Activated naive CD4-positive, alpha-beta T cell treated with Interleukin-2 at 50 U/mL for 16 hours (primary cell): Measurements from ENCODE around the gene PRRC2A.
A peak's percentile ranks its signal among the peaks of the same experiment; 100 is the strongest.

Experiments
- DNase-seq: peaks from one replicate; pipeline ENCODE4 v3.0.0-alpha.2; 2020

Gene PRRC2A

GRCh38 chr6:31626952-31627351, 6.4 kb downstream of the PRRC2A start:
- no peak for DNase-seq

- no peak for DNase-seq
Observed at GRCh38 chr6:31627690-31628287, 7.3 kb downstream of the PRRC2A start.

- DNase-seq, result no peak
Observed at GRCh38 chr6:31629014-31629413, 8.5 kb downstream of the PRRC2A start.

GRCh38 chr6:31630177-31630934, 9.8 kb downstream of the PRRC2A start:
- DNase-seq, result no peak

- DNase-seq, result no peak
Observed at GRCh38 chr6:31631209-31631608, 10.7 kb downstream of the PRRC2A start.

- no peak for DNase-seq
Observed at GRCh38 chr6:31631681-31632278, 11.3 kb downstream of the PRRC2A start.

GRCh38 chr6:31632279-31632946, 11.9 kb downstream of the PRRC2A start:
- DNase-seq, result no peak

GRCh38 chr6:31633447-31633846, 12.9 kb downstream of the PRRC2A start:
- no peak for DNase-seq

- DNase-seq, result no peak
Observed at GRCh38 chr6:31634131-31634530, 13.6 kb downstream of the PRRC2A start.

- DNase-seq, result no peak
Observed at GRCh38 chr6:31634969-31635575, 14.6 kb downstream of the PRRC2A start.

GRCh38 chr6:31636698-31637596, 16.4 kb downstream of the PRRC2A start:
- no peak for DNase-seq

- no peak for DNase-seq
Observed at GRCh38 chr6:31639043-31639442, 18.5 kb downstream of the PRRC2A start.

GRCh38 chr6:31639449-31639861, 18.9 kb downstream of the PRRC2A start:
- DNase-seq, result peak; percentile 31

- DNase-seq, result no peak
Observed at GRCh38 chr6:31640612-31641011, 20.1 kb downstream of the PRRC2A start.

GRCh38 chr6:31641370-31641769, 20.9 kb downstream of the PRRC2A start:
- DNase-seq, result no peak

- no peak for DNase-seq
Observed at GRCh38 chr6:31642798-31643570, 22.5 kb downstream of the PRRC2A start.

GRCh38 chr6:31643818-31644454, 23.4 kb downstream of the PRRC2A start:
- DNase-seq, result no peak

GRCh38 chr6:31645325-31645724, 24.8 kb downstream of the PRRC2A start:
- no peak for DNase-seq

GRCh38 chr6:31651602-31652191, 31.2 kb downstream of the PRRC2A start:
- no peak for DNase-seq
